Activated CD4-positive, alpha-beta T cell treated with anti-CD3 and anti-CD28 coated beads, Interleukin-2, amount 10 ng/mL, durations not matched to agents 7 days and 5 days (primary cell): Measurements from ENCODE around the gene PSME2. TPM values are rescaled to one million over a fixed set of nuclear protein-coding genes. Genes with fewer than 3 reads are reported as not detected.

Experiments
- CTCF ChIA-PET: fragments of 350-600 bp; sonication (Branson Sonifier 250); formaldehyde crosslinking; loops from one replicate; lab custom pipeline; 2021; ENCODE audit warnings: antibody characterized with exemption; lab: Charles Lee
- POLR2A ChIA-PET: fragments of 350-600 bp; sonication (Branson Sonifier 250); formaldehyde crosslinking; loops from one replicate; lab custom pipeline; 2021; ENCODE audit warnings: antibody characterized with exemption; lab: Charles Lee
- DNase-seq: peaks from one replicate; pipeline ENCODE4 v3.0.0-alpha.2; 2020
- H3K27ac Mint-ChIP-seq: one replicate; pipeline ENCODE4 v1.8.0; 2021; ENCODE audit warnings: mild to moderate bottlenecking, moderate library complexity, mixed read lengths
- H3K27me3 Mint-ChIP-seq: one replicate; pipeline ENCODE4 v1.8.0; 2021; ENCODE audit warnings: mixed read lengths
- H3K36me3 Mint-ChIP-seq: one replicate; pipeline ENCODE4 v1.8.0; 2021; ENCODE audit warnings: low read depth, mixed read lengths
- H3K4me1 Mint-ChIP-seq: one replicate; pipeline ENCODE4 v1.8.0; 2021; ENCODE audit warnings: mixed read lengths
- H3K4me3 Mint-ChIP-seq: one replicate; pipeline ENCODE4 v1.8.0; 2021; ENCODE audit warnings: mild to moderate bottlenecking, moderate library complexity, mixed read lengths
- H3K9me3 Mint-ChIP-seq: one replicate; pipeline ENCODE4 v1.8.0; 2021; ENCODE audit warnings: mixed read lengths
- total RNA-seq, 2 experiments: library from RNA; stranded (reverse); gene quantifications; one replicate each; pipeline ENCODE4 v1.2.3, GENCODE V29; 2021

PSME2 gene
- total RNA-seq, 2 experiments from 2014 or later, result 644 to 698 TPM

DNA sequence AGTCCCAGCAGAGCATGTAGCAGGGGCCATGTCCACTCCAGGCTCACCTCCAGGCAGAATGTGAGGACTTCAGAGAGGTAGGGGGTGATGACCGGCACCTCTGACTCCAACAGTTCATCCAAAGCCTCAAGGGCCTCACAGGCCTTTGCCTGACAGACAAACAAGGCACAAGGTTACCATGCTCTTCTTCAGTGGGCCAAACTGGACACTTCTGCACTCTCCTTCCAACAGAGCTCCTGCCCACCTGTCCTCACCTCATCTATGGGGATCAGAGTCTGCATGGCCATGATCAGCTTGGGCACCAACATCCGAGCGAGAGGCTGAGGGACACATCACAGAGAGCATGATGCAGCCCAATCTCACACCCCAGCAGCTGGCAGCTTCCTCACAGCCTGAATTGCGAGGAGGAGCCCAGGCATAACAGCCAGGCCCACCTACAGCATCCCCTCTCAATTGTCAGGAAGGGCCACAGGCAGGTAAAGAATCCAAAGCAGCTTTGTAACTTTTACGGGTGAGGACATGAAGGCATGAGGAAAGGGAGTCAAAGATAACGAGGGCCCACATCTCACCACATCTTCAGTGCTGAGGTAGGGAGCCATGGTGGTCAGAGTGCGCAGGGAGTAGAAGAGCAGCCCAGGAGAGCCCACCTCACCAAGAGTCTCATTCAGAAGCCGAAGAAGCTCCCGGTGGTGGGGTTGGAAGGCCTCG is 40.6 kb upstream of the PSME2 start:
- ChIA-PET CTCF (interaction anchor here (1.2 to 6.5 kb wide), 6 partner anchors 10 to 55 kb away, joined by 3 to 44 read pairs (median 8); partner anchors contain the start of genes IRF9 and TINF2), POLR2A (interaction anchor here (0.7 to 0.9 kb wide), 2 partner anchors 9 to 92 kb away, joined by 3 read pairs; partner anchors contain the start of gene TM9SF1)
- H3K4me1 Mint-ChIP-seq, result peaks cover 44% of the 10 kb centered on the region
- H3K36me3 Mint-ChIP-seq, result peaks cover 41% of the 10 kb centered on the region
- H3K27me3 Mint-ChIP-seq, result no peaks in the 10 kb centered on the region
- peak overlapping the region; percentile 93 for H3K27ac Mint-ChIP-seq
- peak overlapping the region; percentile 89 for H3K4me3 Mint-ChIP-seq
- H3K9me3 Mint-ChIP-seq, result no peaks in the 10 kb centered on the region
- DNase-seq, result no peak

DNA sequence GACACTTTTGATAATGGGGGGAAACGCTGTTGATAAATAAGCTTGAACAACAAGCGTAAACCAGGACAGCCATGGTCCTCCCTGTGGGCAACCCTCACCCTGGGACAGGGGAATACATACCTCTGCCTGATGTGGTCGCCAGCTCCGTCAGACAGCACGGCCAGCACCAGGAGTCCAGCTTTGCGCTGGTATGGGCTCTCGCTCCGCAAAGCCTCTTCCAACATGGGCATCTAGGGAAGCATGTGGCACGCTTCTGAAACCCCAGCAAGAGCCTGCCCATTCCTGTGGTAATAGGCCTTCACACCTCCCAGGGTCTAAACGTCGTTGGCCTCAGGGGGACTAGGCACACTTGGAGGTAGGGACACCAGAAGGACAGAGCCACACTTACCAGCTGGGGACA is 39.3 kb upstream of the PSME2 start:
- CTCF ChIA-PET, result interaction anchor here (0.7 to 6.5 kb wide), 7 partner anchors 8 to 77 kb away, joined by 3 to 44 read pairs (median 4); partner anchors contain the start of gene IRF9
- POLR2A ChIA-PET, result no interaction called here
- Mint-ChIP-seq H3K4me3 (no peak overlapping the region), H3K36me3 (peaks cover 39% of the 10 kb centered on the region), H3K9me3 (no peaks in the 10 kb centered on the region), H3K4me1 (peaks cover 37% of the 10 kb centered on the region), H3K27ac (no peak overlapping the region), H3K27me3 (no peaks in the 10 kb centered on the region)
- DNase-seq, result no peak

DNA sequence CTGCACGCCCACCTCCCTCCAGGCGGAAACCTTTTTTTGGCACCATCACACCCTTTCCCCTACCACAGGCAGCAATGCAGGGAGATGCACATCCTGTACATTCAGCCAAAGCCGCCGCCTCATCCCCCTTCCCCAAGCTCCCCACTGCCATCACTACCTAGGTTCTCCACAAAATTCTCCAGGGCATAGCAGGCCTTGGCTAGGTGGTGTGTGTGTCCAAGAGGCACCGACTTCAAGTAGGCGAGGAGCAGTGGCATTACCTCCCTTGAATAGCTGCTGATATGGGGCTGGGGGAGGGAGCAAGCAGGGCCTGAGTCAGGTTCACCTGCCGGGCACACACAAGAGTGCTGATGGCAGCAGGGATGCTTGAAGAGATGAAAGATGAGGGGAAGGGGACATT is 38.6 kb upstream of the PSME2 start:
- no peaks in the 10 kb centered on the region for H3K27me3 Mint-ChIP-seq
- peaks cover 36% of the 10 kb centered on the region for H3K36me3 Mint-ChIP-seq
- CTCF ChIA-PET, result interaction anchor here (0.9 to 6.5 kb wide), 6 partner anchors 9 to 76 kb away, joined by 3 to 44 read pairs (median 4); partner anchors contain the start of gene IRF9
- no peak overlapping the region for H3K27ac Mint-ChIP-seq
- no peaks in the 10 kb centered on the region for H3K9me3 Mint-ChIP-seq
- H3K4me1 Mint-ChIP-seq, result peaks cover 33% of the 10 kb centered on the region
- POLR2A ChIA-PET, result no interaction called here
- H3K4me3 Mint-ChIP-seq, result no peak overlapping the region
- DNase-seq, result no peak

DNA sequence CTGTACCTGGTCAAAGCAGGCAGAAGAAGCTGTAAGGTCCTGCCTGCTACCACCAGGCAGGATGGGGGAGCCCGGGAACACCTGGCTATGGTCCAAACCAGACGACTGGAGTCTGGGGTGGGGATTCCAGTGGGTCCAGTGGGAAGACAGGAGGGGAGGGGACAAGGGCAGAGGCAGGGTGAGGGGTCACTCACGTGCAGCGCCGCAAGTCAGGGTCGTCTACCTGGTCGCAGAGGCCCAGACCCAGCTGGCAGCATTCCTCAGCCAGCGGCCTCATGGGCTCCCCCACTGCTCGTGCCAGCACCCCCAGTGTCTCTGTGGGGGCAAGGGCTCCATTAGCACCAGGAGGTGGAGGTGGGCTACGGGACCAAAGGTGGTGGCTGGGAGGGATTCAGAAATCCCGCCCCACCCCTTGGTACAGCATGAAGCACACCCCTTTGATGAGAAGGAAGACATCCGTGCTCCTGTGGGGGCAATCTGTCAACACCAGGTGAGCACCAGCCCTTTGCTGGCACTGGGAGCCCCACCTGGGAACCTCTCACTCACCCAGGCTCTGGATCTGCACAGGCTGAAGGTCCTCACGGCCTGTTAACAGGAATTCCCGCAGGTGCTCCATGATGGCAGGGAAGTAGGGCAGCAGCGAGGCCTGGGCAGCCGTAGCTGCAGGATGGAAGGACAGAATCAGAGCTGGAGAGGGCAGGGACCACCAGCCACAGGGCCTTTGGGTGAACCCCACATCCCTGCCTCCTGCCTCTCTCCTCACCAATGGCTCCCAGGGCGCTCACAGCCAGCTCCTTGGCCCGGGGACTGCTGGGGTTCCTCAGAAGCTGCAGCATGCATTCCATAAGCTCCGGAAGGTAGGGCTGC is 37.9 kb upstream of the PSME2 start:
- H3K27ac Mint-ChIP-seq, result no peak overlapping the region
- H3K4me3 Mint-ChIP-seq, result no peak overlapping the region
- POLR2A ChIA-PET, result no interaction called here
- no peak for DNase-seq
- peaks cover 29% of the 10 kb centered on the region for H3K4me1 Mint-ChIP-seq
- H3K27me3 Mint-ChIP-seq, result no peaks in the 10 kb centered on the region
- peaks cover 39% of the 10 kb centered on the region for H3K36me3 Mint-ChIP-seq
- no peaks in the 10 kb centered on the region for H3K9me3 Mint-ChIP-seq
- CTCF ChIA-PET, result interaction anchor here (0.9 to 6.5 kb wide), 3 partner anchors 9 to 23 kb away, joined by 4 to 44 read pairs (median 11); partner anchors contain the start of gene IRF9

DNA sequence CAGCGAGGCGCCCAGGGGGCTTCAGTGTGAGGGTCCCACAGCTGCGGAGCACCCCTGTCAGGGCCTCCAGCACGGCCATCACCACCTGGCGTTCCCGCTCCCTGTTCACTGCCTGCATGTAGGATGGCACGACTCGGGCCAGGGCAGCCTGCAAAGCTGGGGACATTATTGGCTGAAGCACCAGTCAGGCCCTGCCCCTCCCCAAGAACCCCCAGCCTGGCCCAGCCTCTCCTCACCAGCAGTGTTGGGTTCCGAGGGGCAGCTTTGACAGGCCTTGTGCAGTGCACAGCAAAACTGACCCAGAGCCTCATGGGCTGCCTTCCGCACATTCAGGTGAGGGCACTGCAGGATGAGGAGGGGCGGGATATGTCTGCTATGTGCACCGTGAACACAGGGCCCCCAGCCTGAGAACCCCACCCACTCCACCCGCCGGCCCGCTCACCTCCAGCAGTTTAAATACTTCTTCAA is 36.6 kb upstream of the PSME2 start:
- ChIA-PET POLR2A (no interaction called here), CTCF (interaction anchor here (0.7 to 6.5 kb wide), 4 partner anchors 22 to 198 kb away, joined by 3 to 44 read pairs (median 22); partner anchors contain the start of genes IRF9 and MDP1)
- no peaks in the 10 kb centered on the region for H3K9me3 Mint-ChIP-seq
- H3K27me3 Mint-ChIP-seq, result no peaks in the 10 kb centered on the region
- H3K4me3 Mint-ChIP-seq, result no peak overlapping the region
- peaks cover 19% of the 10 kb centered on the region for H3K4me1 Mint-ChIP-seq
- H3K27ac Mint-ChIP-seq, result no peak overlapping the region
- no peak for DNase-seq
- H3K36me3 Mint-ChIP-seq, result peaks cover 41% of the 10 kb centered on the region

DNA sequence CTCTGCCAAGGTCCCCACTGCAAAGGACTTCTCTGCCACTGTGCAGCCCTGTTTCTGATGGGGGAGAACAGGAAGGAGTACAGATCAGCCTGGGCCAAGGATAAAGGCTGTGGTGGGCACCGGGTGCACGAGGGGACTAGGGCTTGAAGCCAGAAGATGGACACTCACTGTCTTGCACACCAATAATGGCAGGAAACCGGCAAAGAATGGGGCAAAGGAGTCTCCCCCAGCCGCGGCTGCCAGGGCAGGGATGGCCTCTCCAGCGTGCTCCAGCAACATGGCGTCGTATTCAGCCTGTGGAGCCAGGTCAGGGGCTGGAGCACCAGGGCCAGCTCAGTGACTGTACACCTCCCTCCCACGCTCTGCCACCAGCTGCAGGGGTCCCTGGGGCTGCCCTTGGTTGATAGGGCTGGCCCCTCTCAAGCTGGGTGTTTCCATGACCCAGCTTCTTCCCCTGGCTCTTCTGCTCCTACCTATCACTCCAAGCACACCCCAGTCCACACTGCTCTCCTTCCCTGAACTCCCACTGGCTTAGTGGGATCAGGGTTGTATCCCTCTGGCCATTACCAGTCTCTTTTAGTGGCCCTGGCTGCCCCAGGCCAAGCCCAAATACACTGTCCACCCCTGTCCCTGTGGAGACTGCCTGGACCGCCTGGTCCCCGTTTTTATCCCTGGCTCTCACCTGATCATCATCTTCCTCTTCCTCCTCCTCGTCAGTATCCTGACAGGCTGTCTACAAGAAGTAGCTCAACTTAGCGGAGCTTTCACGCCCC is 35.9 kb upstream of the PSME2 start:
- Mint-ChIP-seq H3K4me3 (no peak overlapping the region), H3K9me3 (no peaks in the 10 kb centered on the region), H3K36me3 (peaks cover 45% of the 10 kb centered on the region), H3K4me1 (peaks cover 13% of the 10 kb centered on the region), H3K27me3 (no peaks in the 10 kb centered on the region), H3K27ac (peak overlapping the region; percentile 28)
- DNase-seq, result no peak
- POLR2A ChIA-PET, result no interaction called here
- CTCF ChIA-PET, result interaction anchor here (0.7 to 4.9 kb wide), 4 partner anchors 12 to 198 kb away, joined by 3 to 38 read pairs (median 4); partner anchors contain the start of genes IRF9 and MDP1

DNA sequence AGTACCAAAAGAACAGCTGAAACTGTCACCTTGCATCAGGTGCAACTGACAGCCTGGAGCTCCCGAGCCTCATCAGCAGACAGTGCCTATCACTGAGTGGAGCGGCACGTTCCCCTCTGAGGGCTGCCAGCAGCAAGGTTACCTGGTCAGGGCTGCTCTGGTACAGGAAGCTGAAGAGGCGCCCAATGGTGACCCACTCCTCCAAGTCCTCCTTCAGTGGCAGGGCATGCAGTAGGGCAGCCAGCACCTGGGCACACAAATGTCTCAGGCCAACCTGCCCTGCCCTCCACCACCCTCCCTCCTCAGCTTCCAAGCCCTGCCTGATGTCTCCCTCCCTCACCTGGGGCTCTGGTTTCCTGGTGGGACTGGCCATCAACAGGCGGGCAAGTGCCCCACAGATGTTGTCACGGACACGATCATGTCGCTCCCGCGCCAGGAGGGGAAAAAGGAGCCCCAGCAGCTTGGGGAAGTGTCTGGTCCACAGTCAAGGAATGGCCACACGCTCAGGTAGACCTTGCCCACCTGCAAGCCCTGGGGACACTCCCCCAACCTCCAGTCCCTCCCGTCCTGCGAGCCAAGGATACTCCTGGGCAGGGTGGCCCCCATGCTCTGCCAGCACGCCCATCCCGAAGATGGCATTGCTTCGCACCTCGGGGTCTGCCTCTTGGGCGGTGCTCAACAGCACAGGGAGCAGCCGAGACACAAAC is 35.1 kb upstream of the PSME2 start:
- H3K36me3 Mint-ChIP-seq, result peaks cover 49% of the 10 kb centered on the region
- H3K9me3 Mint-ChIP-seq, result no peaks in the 10 kb centered on the region
- ChIA-PET CTCF (interaction anchor here (0.6 to 4.9 kb wide), 6 partner anchors 11 to 250 kb away, joined by 3 to 38 read pairs (median 4); partner anchors contain the start of genes IRF9, MDP1 and TM9SF1), POLR2A (interaction anchor here (0.6 kb wide), 1 partner anchor 10 kb away, joined by 3 read pairs; no protein-coding TSS in a partner anchor)
- peak overlapping the region; percentile 6 for H3K27ac Mint-ChIP-seq
- no peak for DNase-seq
- no peak overlapping the region for H3K4me3 Mint-ChIP-seq
- peaks cover 8% of the 10 kb centered on the region for H3K4me1 Mint-ChIP-seq
- H3K27me3 Mint-ChIP-seq, result no peaks in the 10 kb centered on the region

DNA sequence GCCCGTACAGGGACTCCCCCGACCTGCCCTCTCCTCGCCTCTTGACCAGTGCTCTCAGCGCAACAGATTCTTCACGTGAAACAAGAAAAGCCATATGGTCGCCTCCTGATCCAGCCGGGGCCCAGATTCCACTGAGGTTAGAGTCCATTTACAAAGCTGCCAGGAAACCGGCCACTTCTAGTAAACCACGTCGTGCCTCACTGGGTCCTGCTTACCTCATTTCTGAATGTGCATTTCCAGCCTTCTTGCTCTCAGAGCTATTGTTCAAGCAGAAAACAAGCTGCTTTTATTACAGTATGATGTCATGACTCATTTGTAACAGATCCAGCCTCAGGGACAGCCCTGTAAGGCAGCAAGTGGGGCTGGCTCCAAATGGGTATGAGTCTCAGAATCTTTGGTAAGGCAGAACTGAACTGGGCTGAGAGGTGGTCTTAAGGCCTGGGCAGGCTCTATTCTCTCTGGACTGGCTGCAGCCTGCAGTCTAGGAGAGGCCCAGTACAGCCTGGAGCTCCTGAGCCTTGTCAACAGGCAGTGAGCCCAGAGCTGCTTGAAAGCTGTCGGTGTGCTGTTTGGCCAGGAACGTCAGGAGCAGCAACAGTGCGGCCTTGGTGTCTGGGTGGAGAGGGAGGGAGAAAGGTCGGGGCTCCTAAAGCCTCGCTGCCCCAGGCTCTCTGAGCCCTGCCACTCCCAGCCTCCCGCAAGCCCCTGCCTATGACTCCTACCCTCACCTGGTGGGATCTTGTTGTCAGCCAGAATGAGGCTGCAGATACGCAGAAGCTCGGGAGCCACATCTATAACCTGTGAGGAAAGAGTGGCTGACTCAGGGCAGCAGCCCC is 33.8 kb upstream of the PSME2 start:
- Mint-ChIP-seq H3K36me3 (peaks cover 46% of the 10 kb centered on the region), H3K9me3 (no peaks in the 10 kb centered on the region), H3K4me1 (peaks cover 7% of the 10 kb centered on the region), H3K4me3 (no peak overlapping the region), H3K27me3 (no peaks in the 10 kb centered on the region), H3K27ac (no peak overlapping the region)
- ChIA-PET CTCF (interaction anchor here (0.5 to 4.9 kb wide), 4 partner anchors 11 to 19 kb away, joined by 3 to 38 read pairs (median 4); partner anchors contain the start of genes IRF9 and TM9SF1), POLR2A (interaction anchor here (0.6 kb wide), 1 partner anchor 20 kb away, joined by 5 read pairs; no protein-coding TSS in a partner anchor)
- no peak for DNase-seq

DNA sequence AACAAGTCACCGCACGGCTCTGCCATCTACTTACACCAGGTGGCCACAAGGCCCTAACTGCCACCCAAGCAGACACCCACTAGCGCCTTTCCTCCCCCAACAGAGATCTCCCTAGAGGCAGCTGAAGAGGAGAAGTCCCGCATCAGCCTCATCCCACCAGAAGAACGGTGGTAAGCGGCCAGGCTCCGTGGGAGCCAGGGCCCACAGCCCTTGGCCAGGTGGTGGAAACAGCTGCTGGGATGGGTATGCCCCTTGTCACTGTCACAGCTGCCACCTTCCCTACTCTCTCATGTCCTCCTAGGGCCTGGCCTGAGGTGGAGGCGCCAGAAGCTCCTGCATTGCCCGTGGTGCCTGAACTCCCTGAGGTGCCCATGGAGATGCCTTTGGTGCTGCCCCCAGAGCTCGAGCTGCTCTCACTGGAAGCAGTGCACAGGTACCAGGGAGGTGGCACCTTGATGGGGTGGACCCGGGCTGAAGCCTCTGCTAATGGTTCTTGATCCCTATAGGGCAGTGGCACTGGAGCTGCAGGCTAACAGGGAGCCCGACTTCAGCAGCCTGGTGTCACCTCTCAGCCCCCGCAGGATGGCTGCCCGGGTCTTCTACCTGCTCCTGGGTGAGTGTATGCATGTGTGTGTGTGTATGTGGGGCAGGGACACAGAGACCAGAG is 33.0 kb upstream of the PSME2 start:
- peaks cover 48% of the 10 kb centered on the region for H3K36me3 Mint-ChIP-seq
- H3K4me3 Mint-ChIP-seq, result no peak overlapping the region
- no peak overlapping the region for H3K27ac Mint-ChIP-seq
- ChIA-PET POLR2A (no interaction called here), CTCF (interaction anchor here (4.9 kb wide), 1 partner anchor 18 kb away, joined by 38 read pairs; the partner anchor contains the start of gene IRF9)
- H3K27me3 Mint-ChIP-seq, result no peaks in the 10 kb centered on the region
- no peak for DNase-seq
- H3K9me3 Mint-ChIP-seq, result no peaks in the 10 kb centered on the region
- peaks cover 13% of the 10 kb centered on the region for H3K4me1 Mint-ChIP-seq

DNA sequence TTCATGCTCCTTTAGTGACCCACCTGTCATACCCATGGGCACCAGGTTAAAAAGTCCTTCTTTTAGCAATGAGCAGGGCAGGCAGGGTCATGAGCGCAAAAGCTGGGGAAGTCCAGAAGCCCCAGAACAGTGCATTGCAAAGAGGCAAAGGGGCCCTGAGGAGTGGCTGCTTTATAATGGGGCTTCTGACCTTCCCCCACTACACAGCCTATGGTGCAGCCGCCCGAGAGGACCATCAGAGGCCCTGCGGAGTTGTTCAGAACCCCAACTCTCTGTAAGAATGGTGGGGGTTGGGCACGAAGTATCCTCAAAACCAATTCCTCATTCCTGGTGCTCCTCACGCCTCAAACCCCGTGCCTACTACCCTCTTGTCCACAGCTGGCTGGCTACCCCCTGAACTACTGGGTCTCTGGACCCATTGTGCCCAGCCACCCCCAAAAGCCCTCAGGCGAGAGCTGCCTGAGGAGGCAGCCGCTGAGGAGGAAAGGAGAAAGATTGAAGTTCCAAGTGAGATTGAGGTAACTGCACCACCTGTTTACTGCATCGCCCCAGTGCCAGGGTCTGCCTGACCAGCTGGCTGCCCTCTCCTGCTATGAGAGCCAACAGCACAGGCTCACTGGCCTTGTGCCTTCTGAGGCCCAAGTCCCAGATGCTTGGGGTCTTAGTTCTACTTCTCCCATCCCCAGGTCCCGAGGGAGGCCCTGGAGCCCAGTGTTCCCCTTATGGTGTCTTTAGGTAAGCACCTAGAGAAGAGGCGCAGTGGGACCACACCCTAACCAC is 32.2 kb upstream of the PSME2 start:
- ChIA-PET CTCF (interaction anchor here (1.3 to 4.9 kb wide), 2 partner anchors 17 to 118 kb away, joined by 3 to 38 read pairs; partner anchors contain the start of gene IRF9), POLR2A (no interaction called here)
- Mint-ChIP-seq H3K9me3 (no peaks in the 10 kb centered on the region), H3K27ac (no peak overlapping the region), H3K4me1 (peaks cover 14% of the 10 kb centered on the region), H3K36me3 (peaks cover 51% of the 10 kb centered on the region), H3K4me3 (no peak overlapping the region), H3K27me3 (no peaks in the 10 kb centered on the region)
- DNase-seq, result no peak
